GOT3 (cell line): Measurements from ENCODE around the gene HIPK2.

Source experiments
- DNase-seq: peaks from one replicate; lab custom pipeline; 2025; ENCODE audit warnings: mixed read lengths; lab: John Stamatoyannopoulos, UW

HIPK2 gene

GRCh38 chr7:139650429-139651100, 127.2 kb downstream of the HIPK2 start:
- no peak for DNase-seq

DNA sequence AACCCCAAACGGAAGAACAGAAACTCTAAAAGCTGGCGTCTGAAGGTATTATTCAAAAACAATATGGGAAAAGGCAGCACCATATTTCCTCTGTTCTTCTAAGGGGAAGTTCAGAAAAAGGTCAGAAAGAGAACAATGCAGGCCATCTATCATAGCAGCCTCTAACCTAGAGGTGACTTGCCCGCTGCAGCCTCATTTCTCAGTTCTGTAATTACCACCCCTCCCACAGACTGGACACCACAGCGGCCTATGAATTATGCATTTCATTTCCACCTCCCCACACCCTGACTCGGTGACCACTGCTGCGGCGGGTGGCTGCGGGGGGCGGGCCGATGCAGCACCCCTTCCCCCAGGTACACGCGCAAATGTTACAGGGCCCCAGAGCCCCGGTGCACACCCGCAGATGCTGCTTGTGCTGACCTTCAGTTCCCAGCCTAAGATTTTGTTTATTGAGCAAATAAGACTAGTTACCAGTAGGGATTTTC, 128.8 kb downstream of the HIPK2 start:
- DNase-seq: no peak

- DNase-seq: no peak
Measured at GRCh38 chr7:139648391-139648861, 129.4 kb downstream of the HIPK2 start.

- DNase-seq: no peak
Measured at GRCh38 chr7:139647814-139648390, 129.9 kb downstream of the HIPK2 start.

GRCh38 chr7:139647085-139647484, 130.7 kb downstream of the HIPK2 start:
- DNase-seq: no peak

GRCh38 chr7:139646566-139646965, 131.2 kb downstream of the HIPK2 start:
- no peak for DNase-seq

DNA sequence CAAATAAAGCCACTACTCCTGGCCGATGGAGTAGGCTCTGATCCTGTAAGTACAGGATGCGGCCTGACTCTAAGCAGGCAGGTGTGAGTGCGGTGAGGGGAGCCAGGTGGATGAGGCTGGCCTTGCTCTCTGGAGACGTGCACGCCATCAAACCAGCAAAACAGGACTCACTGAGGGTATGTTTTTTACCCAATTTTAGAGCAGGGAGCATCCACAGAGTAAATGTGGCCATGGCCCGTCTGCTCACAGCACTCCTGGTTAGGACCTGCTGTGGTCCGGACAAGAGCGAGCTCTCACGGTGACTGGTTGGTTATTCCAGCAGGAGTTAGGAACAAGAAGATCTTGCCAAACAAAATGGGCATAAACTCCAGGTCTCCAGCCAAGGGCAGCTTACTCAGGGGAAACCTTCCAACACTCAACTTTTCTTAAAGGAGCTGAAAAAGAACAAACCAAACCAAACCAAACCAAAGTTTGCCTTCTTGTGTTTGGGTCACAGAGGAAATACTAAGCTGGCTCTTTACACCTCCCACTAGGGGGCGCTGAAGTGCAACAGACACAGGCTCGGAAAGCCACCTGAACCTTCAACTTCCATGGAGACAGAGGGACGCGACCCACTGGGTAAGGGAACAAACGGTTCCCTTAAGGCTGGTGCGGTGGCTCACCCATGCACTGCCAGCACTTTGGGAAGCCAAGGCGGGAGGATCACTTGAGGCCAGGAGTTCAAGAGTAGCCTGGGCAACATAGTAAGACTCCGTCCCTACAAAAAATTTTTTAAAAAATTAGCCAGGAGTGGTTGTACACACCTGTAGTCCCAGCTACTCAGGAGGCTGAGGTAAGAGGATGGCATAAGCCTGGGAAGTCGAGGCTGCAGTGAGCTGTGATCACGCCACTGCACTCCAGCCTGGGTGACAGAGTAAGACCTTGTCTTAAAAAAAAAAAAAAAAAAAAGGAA, 131.9 kb downstream of the HIPK2 start:
- no peak for DNase-seq

DNA sequence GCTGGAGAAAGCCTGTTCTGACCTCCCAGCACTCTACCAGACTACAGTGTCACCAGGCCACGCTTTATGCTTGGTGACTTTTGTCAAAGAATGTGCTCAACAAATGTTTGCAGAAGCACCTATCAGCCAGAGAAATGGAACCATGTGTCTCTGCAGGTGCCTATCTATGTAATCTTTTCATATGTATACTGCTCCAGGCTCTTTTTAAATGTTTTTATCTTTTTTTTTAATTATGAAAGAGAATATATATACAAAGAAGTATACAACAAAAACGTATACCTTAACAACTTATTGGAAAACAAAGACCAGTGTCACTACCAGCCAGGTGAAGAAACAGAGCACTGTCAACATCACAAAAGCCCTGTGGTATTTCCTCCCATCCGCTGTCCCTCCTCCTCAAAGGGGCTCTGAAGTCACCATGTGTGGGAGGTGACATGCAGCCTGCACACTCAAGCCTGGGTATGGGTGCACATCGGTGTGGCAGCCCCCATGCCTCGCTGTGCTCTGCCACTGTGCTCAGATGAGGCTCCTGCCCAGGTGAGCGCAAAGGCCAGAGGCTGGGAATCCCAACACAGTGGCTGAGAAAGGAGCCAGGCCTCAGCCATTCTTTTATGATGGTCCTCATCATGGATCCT, 133.7 kb downstream of the HIPK2 start:
- no peak for DNase-seq

DNA sequence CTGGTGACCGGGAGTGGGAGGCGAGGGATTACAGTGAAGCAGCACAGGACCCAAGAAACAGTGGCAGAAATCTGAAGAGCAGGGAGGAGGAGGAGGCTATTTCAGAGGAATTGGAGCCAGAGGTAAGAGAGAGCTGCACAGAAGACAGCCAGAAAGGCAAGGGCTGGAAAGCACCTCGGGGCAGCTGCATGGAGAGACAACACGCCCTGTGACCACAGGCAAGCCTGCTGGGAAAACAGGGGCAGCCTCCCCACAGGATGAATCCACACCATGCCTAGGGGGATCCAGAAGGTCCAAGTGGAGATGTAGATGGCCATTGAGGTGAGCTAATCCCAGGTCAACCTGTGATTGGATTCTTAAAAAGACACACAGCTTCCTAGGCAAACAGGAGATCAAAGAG, 135.5 kb downstream of the HIPK2 start:
- DNase-seq: no peak

DNA sequence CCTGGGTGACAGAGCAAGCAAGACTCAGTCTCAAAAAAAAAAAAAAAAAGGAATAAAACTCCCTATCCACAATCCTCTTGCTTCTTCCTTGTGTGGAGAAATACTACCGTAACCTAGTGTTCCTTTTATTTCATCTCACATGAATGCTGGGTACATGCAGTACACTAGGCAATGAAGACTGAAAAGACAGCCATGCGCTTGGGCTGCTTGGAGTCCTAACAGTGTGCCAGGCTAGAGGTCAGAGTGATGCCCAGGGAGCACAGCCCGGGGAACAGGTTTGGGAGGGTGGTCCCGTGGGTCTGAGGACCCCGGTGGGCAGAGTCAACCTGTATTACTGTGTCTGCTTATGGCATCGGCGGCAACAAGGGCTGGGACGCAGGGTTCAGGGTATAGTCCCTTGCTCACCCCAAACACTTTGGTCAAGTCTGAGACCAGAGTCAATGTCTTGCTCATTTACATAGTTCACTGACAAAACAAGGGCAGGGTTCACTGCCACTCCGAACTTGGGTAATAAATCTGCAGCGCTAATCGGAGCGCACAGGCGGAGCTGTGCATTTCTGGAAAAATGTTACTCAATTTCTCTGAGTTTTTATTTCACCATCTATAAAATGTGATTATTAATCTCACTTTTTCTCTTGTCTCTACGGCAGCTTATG, 136.3 kb downstream of the HIPK2 start:
- DNase-seq: no peak

- no peak for DNase-seq
Measured at GRCh38 chr7:139640681-139641080, 137.1 kb downstream of the HIPK2 start.

- DNase-seq: no peak
Measured at GRCh38 chr7:139639563-139639962, 138.2 kb downstream of the HIPK2 start.

GRCh38 chr7:139635526-139636302, 142.1 kb downstream of the HIPK2 start:
- no peak for DNase-seq

DNA sequence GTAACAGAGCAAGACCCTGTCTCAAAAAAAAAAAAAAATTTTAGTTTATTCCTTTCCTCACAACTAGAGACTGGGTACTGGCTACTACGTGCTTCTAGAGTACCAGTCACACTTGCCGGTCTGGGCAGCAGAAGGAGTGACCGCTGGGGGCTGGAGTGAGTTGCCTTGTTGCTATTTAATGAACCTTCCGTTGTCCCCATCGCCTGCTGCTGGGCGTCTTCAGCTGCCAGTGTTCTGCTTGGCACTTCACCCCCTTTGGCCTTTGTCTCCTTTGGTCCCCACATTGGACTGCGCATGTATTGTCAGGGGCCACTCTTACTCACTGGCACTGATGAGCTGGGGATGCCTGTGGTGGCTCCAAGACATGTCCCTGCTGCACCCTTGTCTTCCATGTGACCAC, 143.7 kb downstream of the HIPK2 start:
- no peak for DNase-seq

GRCh38 chr7:139631520-139632031, 146.2 kb downstream of the HIPK2 start:
- no peak for DNase-seq

DNA sequence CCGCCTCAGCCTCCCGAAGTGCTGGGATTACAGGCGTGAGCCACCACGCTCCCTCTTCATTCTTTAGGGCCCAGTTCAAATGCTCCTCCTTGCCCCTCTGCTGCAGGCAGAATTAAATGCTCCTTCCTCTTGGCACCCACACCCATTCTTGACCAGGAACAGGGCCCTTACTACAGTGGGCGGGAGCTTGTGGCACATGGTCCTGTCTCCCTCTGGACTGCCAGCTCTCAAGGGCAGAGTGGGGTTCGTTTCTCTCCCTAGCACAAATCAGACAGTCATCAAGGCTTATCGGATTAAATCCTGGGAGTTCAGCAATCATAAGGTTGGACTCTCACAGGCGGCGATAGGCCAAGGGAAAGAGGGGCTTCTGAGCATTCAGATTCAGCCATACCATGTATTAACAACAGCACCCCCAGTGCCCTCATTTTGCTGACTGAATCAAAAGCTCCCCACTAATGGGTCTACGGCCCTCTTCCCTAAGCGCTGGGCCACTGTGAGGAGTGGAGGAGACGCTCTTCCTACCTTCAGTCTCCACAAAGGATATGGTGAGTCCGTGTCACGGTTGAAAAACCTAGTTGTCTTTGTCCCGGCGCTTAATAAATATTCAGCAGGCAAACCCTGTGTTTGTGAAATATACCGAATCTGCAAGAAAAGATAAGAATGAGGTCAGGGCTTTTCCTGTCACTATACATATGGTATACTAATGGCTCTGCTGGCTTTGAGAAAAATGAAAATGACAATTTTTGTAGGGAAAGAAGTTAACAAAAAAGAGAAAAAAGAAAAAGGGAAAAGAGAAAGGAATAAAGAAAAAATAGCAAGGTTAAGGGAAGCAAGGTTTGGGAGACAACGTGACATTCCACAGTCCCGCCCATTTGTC, 146.9 kb downstream of the HIPK2 start:
- no peak for DNase-seq

- DNase-seq: no peak
Measured at GRCh38 chr7:139629392-139630082, 148.3 kb downstream of the HIPK2 start.

DNA sequence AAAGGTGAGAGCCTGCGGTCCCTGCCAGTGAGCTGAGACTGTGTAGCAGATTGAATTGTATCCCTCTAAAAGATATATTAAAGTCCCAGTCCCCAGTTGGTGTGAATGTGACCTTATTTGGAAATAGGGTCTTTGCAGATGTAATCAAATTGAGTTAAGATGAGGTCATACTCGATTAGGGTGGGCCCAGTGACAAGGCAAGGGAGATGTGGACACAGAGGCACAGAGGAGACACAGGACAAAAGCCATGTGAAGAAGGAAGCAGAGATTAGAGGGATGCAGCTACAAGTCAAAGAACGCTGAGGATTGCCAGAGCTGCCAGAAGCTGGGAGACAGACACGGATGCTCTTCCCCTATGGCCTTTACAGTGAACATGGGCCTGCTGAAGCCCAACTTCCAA, 150.0 kb downstream of the HIPK2 start:
- DNase-seq: no peak

DNA sequence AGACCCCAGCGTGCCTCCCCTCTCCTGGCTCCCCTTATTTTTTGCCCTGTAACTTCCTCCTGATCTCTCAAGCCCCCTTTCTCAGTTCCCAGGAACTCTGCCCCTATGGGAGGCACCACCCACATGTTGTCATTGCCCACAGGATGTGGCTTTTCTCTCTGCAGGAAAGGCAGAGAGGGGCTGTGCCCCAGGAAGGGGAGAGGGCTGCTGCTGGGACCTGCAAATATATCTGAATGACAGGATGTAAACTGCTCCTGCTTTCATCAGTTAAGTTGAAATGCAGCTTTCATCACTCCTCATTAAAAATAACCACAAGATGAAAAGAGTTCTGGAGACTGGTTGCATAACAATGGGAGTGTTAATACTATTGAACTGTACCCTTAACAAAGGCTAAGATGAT, 151.0 kb downstream of the HIPK2 start:
- no peak for DNase-seq
